Caco-2 (cell line): ENCODE results near the gene LRRC23. TPM values are rescaled to one million over a fixed set of nuclear protein-coding genes. Genes with fewer than 3 reads are reported as not detected.
A peak's percentile ranks its signal among the peaks of the same experiment; 100 is the strongest.

Source experiments
- BruUV-seq: library from RNA; stranded (reverse); fragments of 400-500 nt; replicated peaks from 2 replicates; lab custom pipeline; 2021; lab: Mats Ljungman, UMichigan
- CTCF ChIA-PET: fragments of 300-600 bp; sonication (Branson Sonifier 250); formaldehyde crosslinking; loops from one replicate; lab custom pipeline; 2022; ENCODE audit warnings: antibody characterized with exemption; lab: Charles Lee
- POLR2A ChIA-PET: fragments of 300-600 bp; sonication (Branson Sonifier 250); formaldehyde crosslinking; loops from one replicate; lab custom pipeline; 2022; ENCODE audit warnings: antibody characterized with exemption; lab: Charles Lee
- DNase-seq, 2 experiments: peaks; one replicate each; pipeline versions ENCODE4 v3.0.0 to v3.0.0-alpha.2; 2020 to 2022
- H3K27me3 ChIP-seq: replicated peaks from 2 replicates; pipeline ENCODE4 v1.6.0; 2011; ENCODE audit warnings: low read length; ENCODE audit not compliant: control insufficient read depth, insufficient read depth
- H3K36me3 ChIP-seq: 2 replicates; pipeline ENCODE4 v1.5.1; 2011; ENCODE audit warnings: low read length; ENCODE audit not compliant: control insufficient read depth, insufficient read depth
- H3K4me1 ChIP-seq: fragments of 250-450 bp; sonication (Bioruptor Pico); 2 replicates; pipeline ENCODE4 v1.5.1; 2020; ENCODE audit warnings: mild to moderate bottlenecking
- H3K4me3 ChIP-seq: 2 replicates; pipeline ENCODE4 v1.5.1; 2011; ENCODE audit warnings: low read depth, mild to moderate bottlenecking, control low read depth, low read length
- H3K9me3 ChIP-seq: fragments of 250-450 bp; sonication (Bioruptor Pico); 2 replicates; pipeline ENCODE4 v1.5.1; 2020; ENCODE audit warnings: mild to moderate bottlenecking, moderate library complexity
- H3K27ac Mint-ChIP-seq: one replicate; pipeline ENCODE4 v1.8.0; 2022; ENCODE audit warnings: mixed read lengths; ENCODE audit not compliant: unreplicated experiment
- H3K27me3 Mint-ChIP-seq: one replicate; pipeline ENCODE4 v1.8.0; 2022; ENCODE audit warnings: mixed read lengths; ENCODE audit not compliant: insufficient read depth, unreplicated experiment
- H3K36me3 Mint-ChIP-seq: one replicate; pipeline ENCODE4 v1.8.0; 2022; ENCODE audit warnings: mild to moderate bottlenecking, mixed read lengths; ENCODE audit not compliant: insufficient read depth, unreplicated experiment
- H3K4me1 Mint-ChIP-seq: one replicate; pipeline ENCODE4 v1.8.0; 2022; ENCODE audit warnings: low read depth, mixed read lengths; ENCODE audit not compliant: unreplicated experiment
- H3K4me3 Mint-ChIP-seq: one replicate; pipeline ENCODE4 v1.8.0; 2022; ENCODE audit warnings: mild to moderate bottlenecking, moderate library complexity, mixed read lengths; ENCODE audit not compliant: unreplicated experiment
- H3K9me3 Mint-ChIP-seq: one replicate; pipeline ENCODE4 v1.8.0; 2022; ENCODE audit warnings: mixed read lengths; ENCODE audit not compliant: unreplicated experiment
- intact Hi-C: fragments of 100-400 bp; cut with micrococcal nuclease; formaldehyde crosslinking; loops from one replicate; pipeline ENCODE4 v1.10.0; 2022; ENCODE audit not compliant: unreplicated experiment
- total RNA-seq: library from RNA; stranded (reverse); gene quantifications from 2 replicates; pipeline ENCODE4 v1.2.3, GENCODE V29; 2022
- TF ChIP-seq, protein P1 (sequence below), 2 experiments: fragments of 200-600 bp in 1 of 2; IDR thresholded peaks; 1 replicate in 1 of 2; 2 replicates in 1 of 2; pipeline versions ENCODE4 v1.5.1 to v1.8.0; 2011 to 2022; ENCODE audit warnings: antibody characterized with exemption in 1 of 2, control low read depth in 1 of 2, inconsistent platforms in 1 of 2, low read depth in 1 of 2, low read length in 1 of 2, mild to moderate bottlenecking in 1 of 2, moderate library complexity in 1 of 2; ENCODE audit not compliant: insufficient read depth in 1 of 2, severe bottlenecking in 1 of 2, unreplicated experiment in 1 of 2

LRRC23 gene
- total RNA-seq, 1 experiment from 2014 or later = 8.6 TPM

DNA sequence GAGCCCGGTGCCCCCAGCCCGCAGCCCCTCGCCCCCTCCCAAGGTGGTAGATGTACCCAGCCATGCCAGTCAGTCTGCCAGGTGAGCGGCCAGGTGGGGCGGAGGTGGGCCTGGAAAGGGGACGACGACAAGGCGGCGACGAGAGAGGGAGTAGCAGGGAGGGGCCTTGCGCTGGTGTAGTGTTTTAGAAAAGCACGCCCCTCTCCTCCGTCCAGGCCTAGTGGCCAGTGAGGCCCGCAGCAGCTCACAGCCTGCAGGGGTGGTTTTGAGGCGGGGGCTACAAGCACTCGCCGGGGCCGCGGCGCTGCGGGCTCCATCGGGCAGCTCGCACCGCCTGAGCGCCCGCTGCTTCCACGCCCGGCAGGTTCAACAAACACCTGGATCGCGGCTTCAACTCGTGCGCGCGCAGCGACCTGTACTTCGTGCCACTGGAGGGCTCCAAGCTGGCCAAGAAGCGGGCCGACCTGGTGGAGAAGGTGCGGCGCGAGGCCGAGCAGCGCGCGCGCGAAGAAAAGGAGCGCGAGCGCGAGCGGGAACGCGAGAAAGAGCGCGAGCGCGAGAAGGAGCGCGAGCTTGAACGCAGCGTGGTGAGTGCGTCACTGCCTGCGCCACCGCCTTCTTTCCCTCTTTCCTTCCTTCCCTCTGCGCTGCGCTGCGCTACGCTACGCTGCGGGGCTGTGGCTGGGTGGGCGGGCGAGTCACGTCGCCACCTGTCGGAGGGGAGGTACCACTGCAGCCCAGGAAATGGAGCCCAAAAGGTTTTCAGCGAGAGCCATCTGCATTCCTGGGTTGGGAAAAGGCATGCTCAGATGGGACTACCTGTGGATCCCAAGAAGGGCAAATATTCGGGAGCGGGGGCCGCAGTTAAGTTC lies 33.1 kb downstream of the LRRC23 start:
- H3K9me3 Mint-ChIP-seq = no peaks in the 10 kb centered on the region
- peak overlapping the region; percentile 92 for H3K27ac Mint-ChIP-seq
- POLR2A ChIA-PET = interaction anchor here (0.5 to 1.3 kb wide), 20 partner anchors 8 to 760 kb away, joined by 3 to 20 read pairs (median 5); partner anchors contain the start of genes ATN1, CDCA3, SPSB2 and USP5
- TSS peak; percentile 88 for BruUV-seq
- H3K36me3 Mint-ChIP-seq = peaks cover 93% of the 10 kb centered on the region
- peak overlapping the region; percentile 73 for H3K4me3 Mint-ChIP-seq
- TF ChIP-seq, protein P1, sequence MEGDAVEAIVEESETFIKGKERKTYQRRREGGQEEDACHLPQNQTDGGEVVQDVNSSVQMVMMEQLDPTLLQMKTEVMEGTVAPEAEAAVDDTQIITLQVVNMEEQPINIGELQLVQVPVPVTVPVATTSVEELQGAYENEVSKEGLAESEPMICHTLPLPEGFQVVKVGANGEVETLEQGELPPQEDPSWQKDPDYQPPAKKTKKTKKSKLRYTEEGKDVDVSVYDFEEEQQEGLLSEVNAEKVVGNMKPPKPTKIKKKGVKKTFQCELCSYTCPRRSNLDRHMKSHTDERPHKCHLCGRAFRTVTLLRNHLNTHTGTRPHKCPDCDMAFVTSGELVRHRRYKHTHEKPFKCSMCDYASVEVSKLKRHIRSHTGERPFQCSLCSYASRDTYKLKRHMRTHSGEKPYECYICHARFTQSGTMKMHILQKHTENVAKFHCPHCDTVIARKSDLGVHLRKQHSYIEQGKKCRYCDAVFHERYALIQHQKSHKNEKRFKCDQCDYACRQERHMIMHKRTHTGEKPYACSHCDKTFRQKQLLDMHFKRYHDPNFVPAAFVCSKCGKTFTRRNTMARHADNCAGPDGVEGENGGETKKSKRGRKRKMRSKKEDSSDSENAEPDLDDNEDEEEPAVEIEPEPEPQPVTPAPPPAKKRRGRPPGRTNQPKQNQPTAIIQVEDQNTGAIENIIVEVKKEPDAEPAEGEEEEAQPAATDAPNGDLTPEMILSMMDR (IDR thresholded peaks at IDR 0.05; ENCODE audit: insufficient read depth in 1 of 2, low read depth in 1 of 2, low read length in 1 of 2, severe bottlenecking in 1 of 2, unreplicated experiment in 1 of 2) = peak; percentile 98 to 99
- Histone ChIP-seq H3K9me3 (no peaks in the 10 kb centered on the region), H3K36me3 (peaks cover 12% of the 10 kb centered on the region), H3K4me3 (peak overlapping the region; percentile 55), H3K27me3 (no peaks in the 10 kb centered on the region), H3K4me1 (peaks cover 11% of the 10 kb centered on the region)
- peaks cover 25% of the 10 kb centered on the region for H3K4me1 Mint-ChIP-seq
- no peaks in the 10 kb centered on the region for H3K27me3 Mint-ChIP-seq
- intact Hi-C loops = loop anchor here (1.0 kb wide), 3 partner anchors 13 to 68 kb away; partner anchors contain the start of gene SPSB2
- CTCF ChIA-PET = interaction anchor here (0.6 to 3.0 kb wide), 20 partner anchors 9 to 736 kb away, joined by 3 to 56 read pairs (median 4); partner anchors contain the start of genes ATN1, CDCA3, GAPDH and SPSB2
- peak; percentile 97 for DNase-seq

DNA sequence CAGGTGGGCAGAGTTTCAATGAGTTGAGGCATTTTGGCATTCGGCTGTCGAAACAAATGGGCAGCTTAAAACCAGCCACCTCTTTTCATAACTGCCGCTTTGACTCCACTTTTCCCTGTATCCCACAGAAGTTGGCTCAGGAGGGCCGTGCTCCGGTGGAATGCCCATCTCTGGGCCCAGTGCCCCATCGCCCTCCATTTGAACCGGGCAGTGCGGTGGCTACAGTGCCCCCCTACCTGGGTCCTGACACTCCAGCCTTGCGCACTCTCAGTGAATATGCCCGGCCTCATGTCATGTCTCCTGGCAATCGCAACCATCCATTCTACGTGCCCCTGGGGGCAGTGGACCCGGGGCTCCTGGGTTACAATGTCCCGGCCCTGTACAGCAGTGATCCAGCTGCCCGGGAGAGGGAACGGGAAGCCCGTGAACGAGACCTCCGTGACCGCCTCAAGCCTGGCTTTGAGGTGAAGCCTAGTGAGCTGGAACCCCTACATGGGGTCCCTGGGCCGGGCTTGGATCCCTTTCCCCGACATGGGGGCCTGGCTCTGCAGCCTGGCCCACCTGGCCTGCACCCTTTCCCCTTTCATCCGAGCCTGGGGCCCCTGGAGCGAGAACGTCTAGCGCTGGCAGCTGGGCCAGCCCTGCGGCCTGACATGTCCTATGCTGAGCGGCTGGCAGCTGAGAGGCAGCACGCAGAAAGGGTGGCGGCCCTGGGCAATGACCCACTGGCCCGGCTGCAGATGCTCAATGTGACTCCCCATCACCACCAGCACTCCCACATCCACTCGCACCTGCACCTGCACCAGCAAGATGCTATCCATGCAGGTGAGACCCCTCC lies 34.0 kb downstream of the LRRC23 start:
- Mint-ChIP-seq H3K4me1 (peaks cover 31% of the 10 kb centered on the region), H3K9me3 (no peaks in the 10 kb centered on the region), H3K27me3 (peaks cover 3% of the 10 kb centered on the region), H3K27ac (peak overlapping the region; percentile 92), H3K4me3 (peak overlapping the region; percentile 73), H3K36me3 (peaks cover 98% of the 10 kb centered on the region)
- TF ChIP-seq, protein P1 (IDR thresholded peaks at IDR 0.05; ENCODE audit: insufficient read depth in 1 of 2, low read depth in 1 of 2, low read length in 1 of 2, severe bottlenecking in 1 of 2, unreplicated experiment in 1 of 2) = no peak
- Histone ChIP-seq H3K27me3 (no peaks in the 10 kb centered on the region), H3K36me3 (peaks cover 12% of the 10 kb centered on the region), H3K4me1 (peaks cover 17% of the 10 kb centered on the region), H3K9me3 (no peaks in the 10 kb centered on the region), H3K4me3 (peak overlapping the region; percentile 55)
- POLR2A ChIA-PET = interaction anchor here (0.6 to 1.3 kb wide), 18 partner anchors 8 to 759 kb away, joined by 3 to 20 read pairs (median 5); partner anchors contain the start of genes ATN1, CDCA3, SPSB2 and USP5
- no peak for DNase-seq
- intact Hi-C loops = loop anchor here (1.0 kb wide), 2 partner anchors 14 to 69 kb away; no protein-coding TSS in a partner anchor
- TSS peak; percentile 18 for BruUV-seq
- CTCF ChIA-PET = interaction anchor here (0.6 to 3.0 kb wide), 17 partner anchors 8 to 737 kb away, joined by 3 to 56 read pairs (median 8); partner anchors contain the start of genes ATN1, CDCA3, GAPDH and SPSB2
